Activated CD4-positive, alpha-beta T cell treated with anti-CD3 and anti-CD28 coated beads, Interleukin-10, Interleukin-2, amounts not matched to agents 100 ng/mL and 50 ng/mL, durations not matched to agents 16 hours and 8 hours (primary cell): Measurements from ENCODE around the gene LYST.
"Not testable (repeated sequence)": the region's sequence is repeated elsewhere in the genome, so short reads cannot be mapped to it uniquely, and the experiment has no call there.

Source experiments
- DNase-seq: peaks from one replicate; pipeline ENCODE4 v3.0.0-alpha.2; 2020

LYST gene

GRCh38 chr1:235649368-235650163 is 217.1 kb downstream of the LYST start, which contains the start of gene GNG4:
Gene GNG4 (minus strand): TSS chr1:235649784. CDS start chr1:235583838, 65,946 bp downstream.
- no peak for DNase-seq

- DNase-seq: peak; percentile 56
These were observed 217.7 kb downstream of the LYST start for GRCh38 chr1:235648954-235649367.

GRCh38 chr1:235648407-235648907 is 218.2 kb downstream of the LYST start:
- no peak for DNase-seq

- DNase-seq: not testable (repeated sequence)
These were observed 219.2 kb downstream of the LYST start for GRCh38 chr1:235647537-235647936.

GRCh38 chr1:235646463-235646862 is 220.2 kb downstream of the LYST start:
- DNase-seq: no peak

- no peak for DNase-seq
These were observed 221.9 kb downstream of the LYST start for GRCh38 chr1:235644693-235645305.

GRCh38 chr1:235643837-235644692 is 222.6 kb downstream of the LYST start:
- no peak for DNase-seq

- no peak for DNase-seq
These were observed 223.7 kb downstream of the LYST start for GRCh38 chr1:235642943-235643371.

- DNase-seq: peak; percentile 85
These were observed 224.4 kb downstream of the LYST start for GRCh38 chr1:235642011-235642942.

DNA sequence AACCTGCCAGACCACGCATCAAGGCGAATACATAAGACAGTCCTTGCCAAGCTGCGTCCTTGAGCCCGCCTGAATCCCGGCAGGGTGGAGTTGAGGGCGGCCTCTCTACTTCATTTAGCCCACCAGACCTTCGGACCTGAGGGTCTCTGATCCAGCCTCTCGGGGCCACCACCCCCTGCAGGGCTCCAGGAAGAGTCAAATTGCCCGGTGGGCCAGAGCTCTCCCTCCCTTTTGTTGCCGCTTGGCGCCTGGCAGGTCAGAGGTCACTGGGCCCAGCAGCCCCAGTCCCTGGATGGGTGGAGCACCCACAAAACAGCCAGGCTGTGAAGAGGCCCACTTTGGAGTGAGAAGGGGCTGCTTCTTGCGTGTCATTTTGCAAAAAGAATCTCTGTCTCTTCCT is 226.1 kb downstream of the LYST start:
- DNase-seq: no peak

GRCh38 chr1:235639226-235640205 is 227.2 kb downstream of the LYST start:
- no peak for DNase-seq

DNA sequence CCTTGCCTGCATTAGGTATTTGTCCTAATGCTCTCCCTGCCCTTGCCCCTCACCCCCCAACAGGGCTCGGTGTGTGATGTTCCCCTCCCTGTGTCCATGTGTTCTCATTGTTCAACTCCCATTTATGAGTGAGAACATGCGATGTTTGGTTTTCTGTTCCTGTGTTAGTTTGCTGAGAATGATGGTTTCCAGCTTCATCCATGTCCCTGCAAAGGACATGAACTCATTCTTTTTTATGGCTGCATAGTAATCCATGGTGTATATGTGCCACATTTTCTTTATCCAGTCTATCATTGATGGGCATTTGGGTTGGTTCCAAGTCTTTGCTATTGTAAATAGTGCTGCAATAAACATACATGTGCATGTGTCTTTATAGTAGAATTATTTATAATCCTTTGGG is 228.1 kb downstream of the LYST start:
- not testable (repeated sequence) for DNase-seq

DNA sequence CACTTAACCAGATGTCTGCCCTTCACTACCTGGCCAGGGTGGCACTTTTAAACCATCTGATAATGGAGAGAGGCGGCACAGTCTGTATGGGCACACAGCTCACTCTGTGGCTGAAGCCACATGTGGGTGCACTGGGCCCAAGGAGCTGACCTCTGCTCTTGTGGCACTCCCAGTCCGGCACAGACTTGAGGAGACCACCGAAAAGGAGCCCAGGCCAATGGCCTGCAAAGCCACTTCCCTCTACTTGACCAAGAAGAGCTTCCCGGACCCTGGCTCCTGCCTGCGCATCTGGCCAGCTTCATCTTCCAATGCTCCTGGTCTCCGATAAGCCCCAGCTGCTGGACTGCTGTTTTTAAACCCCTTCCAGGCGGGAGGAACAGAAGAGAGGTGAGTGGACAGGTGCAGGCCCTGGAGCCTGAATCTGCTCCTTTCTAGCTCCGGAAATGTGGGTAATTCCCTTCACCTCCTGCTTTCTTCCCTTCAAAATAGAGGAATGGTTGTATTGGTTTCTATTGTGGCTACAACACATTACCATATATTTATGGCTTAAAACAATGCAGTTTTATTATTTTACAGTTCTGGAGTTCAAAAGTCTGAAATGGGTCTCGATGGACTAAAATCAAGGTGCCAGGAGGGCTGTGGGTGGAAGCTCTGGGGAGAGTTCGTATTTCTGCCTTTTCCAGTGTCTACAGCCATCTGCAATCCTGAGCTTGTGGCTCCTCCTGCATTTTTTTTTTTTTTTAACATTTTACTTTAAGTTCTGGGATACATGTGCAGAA is 228.8 kb downstream of the LYST start:
- DNase-seq: no peak

DNA sequence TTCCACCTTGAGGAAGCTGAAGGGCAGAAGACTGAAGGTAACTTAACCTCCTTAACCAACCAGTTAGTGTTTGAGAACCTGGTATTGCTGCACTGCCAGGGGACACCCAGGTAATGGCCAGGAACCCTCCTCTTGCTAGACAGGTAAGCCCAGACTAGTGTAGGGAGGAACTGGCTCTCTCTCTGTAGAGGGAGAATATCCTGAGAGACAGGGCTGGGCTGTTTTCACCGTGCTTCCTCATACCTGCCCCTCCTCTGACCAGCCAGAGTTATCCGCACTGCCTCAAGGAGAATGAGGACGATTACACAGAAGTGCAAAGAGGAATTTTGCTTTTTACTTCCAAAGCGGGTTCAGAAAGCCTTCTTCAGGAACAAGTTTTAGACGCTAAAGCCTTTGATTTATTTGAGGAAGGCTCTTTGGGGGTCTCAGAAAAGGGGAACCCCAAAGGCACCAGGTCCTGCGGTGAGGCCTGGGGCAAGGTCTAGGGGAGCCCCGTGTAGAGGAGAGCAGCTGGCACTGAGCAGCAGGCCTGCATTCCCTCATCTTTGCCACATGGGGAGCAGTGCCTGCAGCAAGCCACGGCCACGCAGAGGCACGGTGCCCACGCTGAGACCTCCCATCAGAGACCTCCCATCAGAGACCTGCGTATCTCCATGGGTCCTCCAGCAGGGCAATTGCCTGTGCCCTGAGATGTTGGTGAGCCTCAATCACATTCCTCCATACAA is 230.6 kb downstream of the LYST start:
- no peak for DNase-seq

DNA sequence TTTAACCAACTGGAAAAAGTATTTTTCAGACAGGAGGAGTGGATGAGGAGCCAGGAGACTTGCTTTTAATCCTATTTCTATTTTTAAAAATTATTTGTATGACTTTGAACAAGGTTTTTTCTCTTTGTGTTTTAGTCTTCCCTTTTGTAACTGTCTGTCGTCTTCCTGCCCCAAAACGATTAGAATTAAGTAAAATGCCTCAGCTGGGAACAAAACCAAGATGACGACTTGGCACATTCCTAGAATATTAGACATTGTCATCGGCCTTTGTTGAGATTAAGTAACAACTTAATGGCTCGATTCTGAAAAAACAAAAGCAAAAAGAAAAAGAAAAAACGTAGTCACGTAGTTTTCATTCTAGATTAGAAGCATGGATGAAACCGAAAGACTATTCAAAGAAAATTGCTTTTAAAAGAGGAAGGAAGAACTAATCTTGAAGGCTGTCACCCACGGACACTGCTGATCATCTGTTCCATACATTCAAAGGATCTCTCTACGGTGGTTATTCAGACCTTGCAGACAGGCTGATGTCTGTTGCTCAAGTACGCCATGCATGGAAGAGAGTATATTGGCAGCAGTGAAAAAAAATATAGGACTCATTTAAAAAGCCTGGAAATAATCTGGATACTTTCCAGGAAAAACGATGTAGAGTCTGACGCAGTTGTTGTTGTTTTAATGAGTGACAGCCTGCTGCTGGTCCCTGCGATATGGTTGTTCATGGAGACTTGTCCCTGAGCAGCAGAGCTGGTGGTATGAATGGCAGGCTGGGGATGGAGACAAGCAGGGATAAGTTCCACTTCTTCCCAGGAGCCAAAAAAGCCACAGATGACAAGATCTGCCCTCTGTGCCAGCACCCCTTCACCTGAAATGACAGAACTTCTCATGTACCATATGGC is 234.0 kb downstream of the LYST start:
- DNase-seq: no peak

DNA sequence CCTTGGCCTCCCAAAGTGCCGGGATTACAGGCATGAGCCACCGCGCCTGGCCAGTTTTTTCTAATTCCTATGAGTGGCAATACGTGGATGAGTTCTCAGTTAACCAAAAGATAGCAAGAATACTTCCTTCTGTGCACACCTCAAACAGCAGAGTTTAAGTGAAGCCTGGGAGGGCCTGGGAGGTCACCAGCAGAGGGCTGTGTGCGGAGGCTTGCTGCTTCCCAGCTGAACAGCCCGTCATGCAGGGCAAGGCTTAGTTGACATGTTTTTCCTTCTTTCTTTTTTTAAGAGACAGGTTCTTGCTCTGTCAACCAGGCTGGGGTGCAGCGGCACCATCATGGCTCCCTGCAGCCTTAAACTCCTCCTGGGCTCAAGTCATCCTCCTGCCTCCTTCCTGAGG is 234.9 kb downstream of the LYST start:
- DNase-seq: no peak

DNA sequence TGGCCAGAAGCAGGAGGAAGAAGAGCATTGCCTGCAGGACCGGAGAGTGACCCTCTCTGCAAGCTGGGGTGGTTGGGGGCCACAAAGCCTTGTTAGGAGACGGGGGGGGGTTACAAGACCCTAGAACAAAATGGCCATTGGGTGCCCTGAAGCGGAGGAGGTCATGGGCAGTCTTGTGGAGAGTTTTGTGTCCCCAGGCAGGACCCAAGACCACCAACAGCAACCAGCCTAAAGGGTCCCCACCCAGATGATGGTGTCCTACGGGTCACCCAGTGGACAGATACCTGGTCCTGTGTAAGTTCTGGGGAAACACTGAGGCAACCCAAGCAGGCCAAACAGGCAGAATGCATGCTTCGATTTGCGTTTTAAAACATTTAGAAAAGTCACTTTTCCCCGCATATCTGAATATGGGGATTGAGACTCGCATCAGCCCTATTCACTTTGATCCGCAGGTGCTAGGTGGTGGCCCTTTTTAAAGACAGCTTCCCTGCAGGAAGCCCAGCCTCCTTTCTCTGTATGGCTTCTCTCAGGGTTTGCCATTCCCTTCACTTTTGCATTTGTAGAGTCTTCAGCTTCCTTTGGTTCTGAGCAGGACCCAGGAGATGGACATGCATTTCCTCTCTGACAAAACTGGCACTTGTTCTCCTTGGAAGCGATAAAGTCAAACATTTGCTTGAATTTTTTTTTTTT is 238.2 kb downstream of the LYST start:
- no peak for DNase-seq

DNA sequence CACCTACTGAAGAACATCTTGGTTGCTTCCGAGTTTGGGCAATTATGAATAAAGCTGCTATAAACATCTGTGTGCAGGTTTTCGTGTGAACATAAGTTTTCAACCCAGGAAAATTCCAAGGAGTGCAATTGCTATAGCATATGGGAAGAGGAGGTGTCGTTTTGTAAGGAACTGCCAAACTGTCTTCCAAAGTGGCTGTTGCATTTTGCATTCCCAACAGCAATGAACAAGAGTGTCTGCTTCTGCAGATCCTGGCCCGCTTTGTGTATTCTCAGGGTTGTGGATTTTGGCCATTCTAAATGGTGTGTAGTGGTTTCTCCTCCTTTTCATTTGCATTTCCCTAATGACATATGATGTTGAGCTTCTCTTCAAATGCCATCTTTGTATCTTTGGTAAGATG is 240.9 kb downstream of the LYST start:
- DNase-seq: no peak
